GM19025 (cell line): ENCODE results near the gene TEX19.

Source experiments
- ATAC-seq: cut with Tn5 transposase; IDR thresholded peaks from one replicate; pipeline ENCODE4 v1.9.1; 2021; ENCODE audit warnings: mild to moderate bottlenecking, low read depth, moderate library complexity; ENCODE audit not compliant: unreplicated experiment

TEX19 gene

GRCh38 chr17:82358465-82359350 lies at the start of gene TEX19:
TEX19 (plus strand) TSS chr17:82359247; CDS start chr17:82362151, 2,904 bp downstream.
- no peak for ATAC-seq

- no peak for ATAC-seq
Observed at GRCh38 chr17:82309656-82310570, 49.1 kb upstream of the TEX19 start.

- no peak for ATAC-seq
Observed at GRCh38 chr17:82310877-82311276, 48.2 kb upstream of the TEX19 start.

GRCh38 chr17:82311971-82312370 lies 47.1 kb upstream of the TEX19 start:
- no peak for ATAC-seq

- no peak for ATAC-seq
Observed at GRCh38 chr17:82313195-82314011, 45.6 kb upstream of the TEX19 start.

GRCh38 chr17:82314012-82314726 lies 44.9 kb upstream of the TEX19 start:
- ATAC-seq = no peak

- ATAC-seq = no peak
Observed at GRCh38 chr17:82314727-82315605, 44.1 kb upstream of the TEX19 start.

- no peak for ATAC-seq
Observed at GRCh38 chr17:82315703-82316358, 43.2 kb upstream of the TEX19 start.

- ATAC-seq = no peak
Observed at GRCh38 chr17:82316651-82317393, 42.2 kb upstream of the TEX19 start.

- no peak for ATAC-seq
Observed at GRCh38 chr17:82317394-82318168, 41.5 kb upstream of the TEX19 start, which contains the start of gene CD7. CD7 (minus strand) TSS chr17:82317608; CDS start chr17:82317495, 113 bp downstream.

- ATAC-seq = no peak
Observed at GRCh38 chr17:82318169-82318498, 40.9 kb upstream of the TEX19 start.

- no peak for ATAC-seq
Observed at GRCh38 chr17:82318772-82319606, 40.1 kb upstream of the TEX19 start.

GRCh38 chr17:82319619-82320062 lies 39.4 kb upstream of the TEX19 start:
- no peak for ATAC-seq

GRCh38 chr17:82320140-82320840 lies 38.8 kb upstream of the TEX19 start:
- no peak for ATAC-seq
